K562 (cell line): ENCODE results near the gene SLC22A4. TPM values are rescaled to one million over a fixed set of nuclear protein-coding genes. Genes with fewer than 3 reads are reported as not detected.
A peak's percentile ranks its signal among the peaks of the same experiment; 100 is the strongest.

Source experiments
- BMI1 ChIP-seq: fragments of 150-350 bp; IDR thresholded peaks from 2 replicates; pipeline ENCODE4 v1.6.1; 2014; ENCODE audit warnings: low read length
- CREM ChIP-seq: IDR thresholded peaks from 2 replicates; pipeline ENCODE4 v1.6.1; 2014; ENCODE audit warnings: antibody characterized with exemption, low read depth
- ESRRA ChIP-seq: fragments of 450-650 bp; IDR thresholded peaks from 2 replicates; pipeline ENCODE4 v1.6.1; 2014; ENCODE audit warnings: low read depth, mild to moderate bottlenecking, moderate library complexity, borderline replicate concordance
- FOXP1 ChIP-seq: sonication (generic); formaldehyde crosslinking; IDR thresholded peaks from 2 replicates; pipeline ENCODE4 v1.8.0; 2022; ENCODE audit warnings: mild to moderate bottlenecking, missing genetic modification reagents
- HDAC8 ChIP-seq: fragments of 450-650 bp; IDR thresholded peaks from 2 replicates; pipeline ENCODE4 v1.6.1; 2016; ENCODE audit warnings: mild to moderate bottlenecking, missing genetic modification characterization, moderate library complexity, missing compliant biosample characterization
- HNRNPLL ChIP-seq: fragments of 200-400 bp; formaldehyde crosslinking; IDR thresholded peaks from 2 replicates; pipeline ENCODE4 v1.6.1; 2017; ENCODE audit warnings: low read length, low read depth, mild to moderate bottlenecking; ENCODE audit not compliant: poor library complexity, severe bottlenecking
- KAT2B ChIP-seq: IDR thresholded peaks from one replicate; pipeline ENCODE4 v1.6.1; 2012; ENCODE audit warnings: low read depth, mild to moderate bottlenecking, control low read depth, inconsistent platforms, low read length, moderate library complexity
- KLF10 ChIP-seq: fragments of 250-450 bp; sonication (Bioruptor Pico); IDR thresholded peaks from 2 replicates; pipeline ENCODE4 v1.6.1; 2021; ENCODE audit warnings: matching md5 sums
- LEF1 ChIP-seq: fragments of 450-650 bp; IDR thresholded peaks from 2 replicates; pipeline ENCODE4 v1.6.1; 2016; ENCODE audit warnings: mild to moderate bottlenecking
- MCM3 ChIP-seq: fragments of 450-650 bp; IDR thresholded peaks from 2 replicates; pipeline ENCODE4 v1.6.1; 2016
- NEUROD1 ChIP-seq: fragments of 150-350 bp; IDR thresholded peaks from 2 replicates; pipeline ENCODE4 v1.6.1; 2014; ENCODE audit warnings: borderline replicate concordance, low read length, low read depth; ENCODE audit not compliant: partially characterized antibody
- RBFOX2 ChIP-seq: fragments of 200-400 bp; formaldehyde crosslinking; IDR thresholded peaks from 2 replicates; pipeline ENCODE4 v1.6.1; 2017; ENCODE audit warnings: low read depth, mild to moderate bottlenecking, low read length, moderate library complexity
- RFX1 ChIP-seq: fragments of 450-650 bp; IDR thresholded peaks from 2 replicates; pipeline ENCODE4 v1.6.1; 2016; ENCODE audit warnings: mild to moderate bottlenecking, moderate library complexity
- SMAD4 ChIP-seq: fragments of 250-450 bp; sonication (Bioruptor Pico); conservative IDR thresholded peaks from 2 replicates; pipeline ENCODE4 v1.8.0; 2021; ENCODE audit warnings: inconsistent platforms, mild to moderate bottlenecking, moderate library complexity
- TEAD4 ChIP-seq, 2 experiments: sonication (generic) in 1 of 2; formaldehyde crosslinking in 1 of 2; IDR thresholded peaks; 2 replicates each; pipeline versions ENCODE4 v1.6.1 to v1.8.0; 2012 to 2022; ENCODE audit warnings: borderline replicate concordance in 1 of 2, inconsistent platforms in 1 of 2, low read length in 1 of 2, mild to moderate bottlenecking in 1 of 2, missing genetic modification reagents in 1 of 2
- ZBTB1 ChIP-seq: sonication (generic); formaldehyde crosslinking; IDR thresholded peaks from 2 replicates; pipeline ENCODE4 v1.8.1; 2023; ENCODE audit warnings: missing genetic modification reagents, low read depth, mild to moderate bottlenecking, borderline replicate concordance
- ZFX ChIP-seq: sonication (generic); formaldehyde crosslinking; IDR thresholded peaks from 2 replicates; pipeline ENCODE4 v1.8.0; 2022; ENCODE audit warnings: mild to moderate bottlenecking, missing genetic modification reagents, moderate library complexity
- ZNF561 ChIP-seq: fragments of 450-650 bp; formaldehyde crosslinking; conservative IDR thresholded peaks from 2 replicates; pipeline ENCODE4 v1.4.0; 2020; ENCODE audit warnings: mild to moderate bottlenecking, moderate library complexity
- polyA plus RNA-seq, 8 experiments: library from polyadenylated mRNA; depleted of rRNA in 4 of 8; stranded (reverse) in 5 of 8; unstranded in 3 of 8; fragments of >200 nt; fragmentation: Nextera tagmentation in 2 of 8; fragmentation: Illumina TruSeq in 1 of 8; extraction: Ambion mirVana in 2 of 8; extraction: Trizol in 1 of 8; gene quantifications; 2 replicates each; pipeline versions ENCODE4 v1.2.1 to v1.2.3, GENCODE V29; 2011 to 2014; ENCODE audit warnings: inconsistent platforms in 1 of 8, missing spikeins in 1 of 8
- total RNA-seq, 7 experiments: library from RNA; depleted of rRNA in 6 of 7; stranded (reverse); fragments of >200 nt in 6 of 7; fragmentation: Illumina TruSeq in 2 of 7; extraction: Trizol in 2 of 7; gene quantifications; 2 replicates each; pipeline versions ENCODE4 v1.2.1 to v1.2.3, GENCODE V29; 2011 to 2021; ENCODE audit warnings: low replicate concordance in 1 of 7
- TF ChIP-seq, protein P1 (sequence below): sonication (generic); formaldehyde crosslinking; IDR thresholded peaks from 2 replicates; pipeline ENCODE4 v1.8.0; 2022; ENCODE audit warnings: mild to moderate bottlenecking, missing genetic modification reagents
- TF ChIP-seq, protein P2 (sequence below): sonication (generic); formaldehyde crosslinking; IDR thresholded peaks from 2 replicates; pipeline ENCODE4 v1.5.0; 2020; ENCODE audit warnings: missing genetic modification reagents
- TF ChIP-seq, protein P3 (sequence below): fragments of 250-450 bp; sonication (Bioruptor Pico); IDR thresholded peaks from 2 replicates; pipeline ENCODE4 v1.5.0; 2020; ENCODE audit warnings: mild to moderate bottlenecking

SLC22A4 gene
- total and polyA plus RNA-seq, 9 of the 15 experiments (the other 6 are each of a cell fraction or from before 2014, with no cell fraction given): 2.7 to 9.5 (median 6.2) TPM

- TF ChIP-seq, protein P1, sequence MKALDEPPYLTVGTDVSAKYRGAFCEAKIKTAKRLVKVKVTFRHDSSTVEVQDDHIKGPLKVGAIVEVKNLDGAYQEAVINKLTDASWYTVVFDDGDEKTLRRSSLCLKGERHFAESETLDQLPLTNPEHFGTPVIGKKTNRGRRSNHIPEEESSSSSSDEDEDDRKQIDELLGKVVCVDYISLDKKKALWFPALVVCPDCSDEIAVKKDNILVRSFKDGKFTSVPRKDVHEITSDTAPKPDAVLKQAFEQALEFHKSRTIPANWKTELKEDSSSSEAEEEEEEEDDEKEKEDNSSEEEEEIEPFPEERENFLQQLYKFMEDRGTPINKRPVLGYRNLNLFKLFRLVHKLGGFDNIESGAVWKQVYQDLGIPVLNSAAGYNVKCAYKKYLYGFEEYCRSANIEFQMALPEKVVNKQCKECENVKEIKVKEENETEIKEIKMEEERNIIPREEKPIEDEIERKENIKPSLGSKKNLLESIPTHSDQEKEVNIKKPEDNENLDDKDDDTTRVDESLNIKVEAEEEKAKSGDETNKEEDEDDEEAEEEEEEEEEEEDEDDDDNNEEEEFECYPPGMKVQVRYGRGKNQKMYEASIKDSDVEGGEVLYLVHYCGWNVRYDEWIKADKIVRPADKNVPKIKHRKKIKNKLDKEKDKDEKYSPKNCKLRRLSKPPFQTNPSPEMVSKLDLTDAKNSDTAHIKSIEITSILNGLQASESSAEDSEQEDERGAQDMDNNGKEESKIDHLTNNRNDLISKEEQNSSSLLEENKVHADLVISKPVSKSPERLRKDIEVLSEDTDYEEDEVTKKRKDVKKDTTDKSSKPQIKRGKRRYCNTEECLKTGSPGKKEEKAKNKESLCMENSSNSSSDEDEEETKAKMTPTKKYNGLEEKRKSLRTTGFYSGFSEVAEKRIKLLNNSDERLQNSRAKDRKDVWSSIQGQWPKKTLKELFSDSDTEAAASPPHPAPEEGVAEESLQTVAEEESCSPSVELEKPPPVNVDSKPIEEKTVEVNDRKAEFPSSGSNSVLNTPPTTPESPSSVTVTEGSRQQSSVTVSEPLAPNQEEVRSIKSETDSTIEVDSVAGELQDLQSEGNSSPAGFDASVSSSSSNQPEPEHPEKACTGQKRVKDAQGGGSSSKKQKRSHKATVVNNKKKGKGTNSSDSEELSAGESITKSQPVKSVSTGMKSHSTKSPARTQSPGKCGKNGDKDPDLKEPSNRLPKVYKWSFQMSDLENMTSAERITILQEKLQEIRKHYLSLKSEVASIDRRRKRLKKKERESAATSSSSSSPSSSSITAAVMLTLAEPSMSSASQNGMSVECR (CRISPR knock-in tag): peak; percentile 65; the same call in 1 of the 2 replicates
- TF ChIP-seq, protein P2, sequence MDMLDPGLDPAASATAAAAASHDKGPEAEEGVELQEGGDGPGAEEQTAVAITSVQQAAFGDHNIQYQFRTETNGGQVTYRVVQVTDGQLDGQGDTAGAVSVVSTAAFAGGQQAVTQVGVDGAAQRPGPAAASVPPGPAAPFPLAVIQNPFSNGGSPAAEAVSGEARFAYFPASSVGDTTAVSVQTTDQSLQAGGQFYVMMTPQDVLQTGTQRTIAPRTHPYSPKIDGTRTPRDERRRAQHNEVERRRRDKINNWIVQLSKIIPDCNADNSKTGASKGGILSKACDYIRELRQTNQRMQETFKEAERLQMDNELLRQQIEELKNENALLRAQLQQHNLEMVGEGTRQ (CRISPR knock-in tag): no peak
- TF ChIP-seq NEUROD1 (no peak), HDAC8 (no peak), MCM3 (no peak), RBFOX2 (peak; percentile 82), KAT2B (no peak), TEAD4 (IDR thresholded peaks at IDR 0.05; ENCODE audit: low read length) (no peak), TEAD4 (CRISPR knock-in tag; IDR thresholded peaks at IDR 0.05; ENCODE audit: borderline replicate concordance) (0 out of 2 replicates have a peak, but pooled peaks have one; percentile 46), RFX1 (no peak), ZBTB1 (CRISPR knock-in tag) (no peak; the same call in none of the 2 replicates), ESRRA (no peak), FOXP1 (CRISPR knock-in tag) (no peak; the same call in 1 of the 2 replicates), HNRNPLL (peak; percentile 35), BMI1 (no peak), ZNF561 (CRISPR knock-in tag) (no peak), ZFX (CRISPR knock-in tag) (peak; percentile 98), KLF10 (CRISPR knock-in tag) (no peak), LEF1 (no peak), SMAD4 (CRISPR knock-in tag) (peak; percentile 71), CREM (no peak)
- TF ChIP-seq, protein P3, sequence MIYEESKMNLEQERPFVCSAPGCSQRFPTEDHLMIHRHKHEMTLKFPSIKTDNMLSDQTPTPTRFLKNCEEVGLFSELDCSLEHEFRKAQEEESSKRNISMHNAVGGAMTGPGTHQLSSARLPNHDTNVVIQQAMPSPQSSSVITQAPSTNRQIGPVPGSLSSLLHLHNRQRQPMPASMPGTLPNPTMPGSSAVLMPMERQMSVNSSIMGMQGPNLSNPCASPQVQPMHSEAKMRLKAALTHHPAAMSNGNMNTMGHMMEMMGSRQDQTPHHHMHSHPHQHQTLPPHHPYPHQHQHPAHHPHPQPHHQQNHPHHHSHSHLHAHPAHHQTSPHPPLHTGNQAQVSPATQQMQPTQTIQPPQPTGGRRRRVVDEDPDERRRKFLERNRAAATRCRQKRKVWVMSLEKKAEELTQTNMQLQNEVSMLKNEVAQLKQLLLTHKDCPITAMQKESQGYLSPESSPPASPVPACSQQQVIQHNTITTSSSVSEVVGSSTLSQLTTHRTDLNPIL (CRISPR knock-in tag): no peak
Observed at GRCh38 chr5:132369474-132370180, 75.4 kb downstream of the SLC22A4 start, which contains the start of gene SLC22A5 (continued).
